GM19099 (cell line): ENCODE data around the gene NOA1.

Experiments
- POLR2A ChIP-seq: IDR thresholded peaks from 3 replicates; pipeline ENCODE4 v1.6.1; 2011; ENCODE audit warnings: low read depth; ENCODE audit not compliant: insufficient read length; ENCODE audit errors: extremely low read depth

NOA1 gene

DNA sequence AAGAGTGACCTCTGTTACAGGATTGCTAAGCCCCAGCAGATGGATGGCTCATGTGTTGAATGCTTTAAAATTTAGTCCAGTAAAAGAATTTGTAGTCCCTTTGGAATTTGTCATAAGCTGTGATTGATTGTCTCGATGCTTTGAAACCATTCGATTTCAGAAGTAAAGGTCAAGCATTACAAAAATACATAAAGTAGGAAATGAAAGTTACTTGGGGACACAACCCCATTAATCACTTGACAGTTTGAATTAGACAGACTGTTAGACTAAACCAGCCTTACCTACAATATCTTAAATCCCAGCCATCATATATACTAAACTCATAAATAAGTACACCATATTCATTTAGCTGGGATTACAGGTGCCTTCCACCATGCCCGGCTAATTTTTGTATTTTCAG is 63.1 kb downstream of the NOA1 start:
- TF ChIP-seq POLR2A, result no peak
